ENCODE measurements around the gene SETD5. TPM values are rescaled to one million over a fixed set of nuclear protein-coding genes. Genes with fewer than 3 reads are reported as not detected.

SETD5 gene
- total RNA-seq, 1 donor from 2014 or later = 198 TPM

DNA sequence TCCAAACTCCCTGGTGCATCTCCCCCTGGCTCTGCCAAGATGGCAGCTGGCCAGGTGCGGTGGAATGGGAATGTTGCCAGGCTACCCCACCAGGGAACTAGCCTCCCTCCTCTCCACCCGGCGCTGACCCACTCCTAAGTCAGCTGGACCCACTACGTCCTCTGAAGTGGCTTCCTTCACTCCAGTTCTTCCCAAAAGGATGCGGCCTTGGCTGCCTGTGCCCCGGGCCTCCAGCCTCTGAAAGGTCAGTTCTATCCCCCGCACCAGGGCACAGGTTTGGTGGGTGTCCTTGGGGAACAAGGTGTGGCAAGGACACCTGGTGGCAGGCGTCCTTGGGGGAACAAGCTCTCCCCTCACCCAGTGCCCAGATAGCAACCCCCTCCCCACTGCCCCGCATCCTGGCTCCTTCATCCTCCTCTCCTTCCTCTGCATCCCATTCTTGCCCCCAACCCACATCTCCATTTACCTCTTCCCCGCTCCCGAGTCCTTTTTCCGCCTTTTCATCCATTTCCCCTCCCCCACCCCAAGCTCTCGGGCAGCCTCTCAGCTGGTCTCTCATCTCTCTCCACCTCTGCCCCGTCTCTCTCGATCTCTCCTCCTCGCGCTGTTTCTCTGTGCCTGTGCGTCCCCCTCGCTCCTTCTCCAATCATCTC lies 102.2 kb downstream of the SETD5 start:
- H3K27me3 Mint-ChIP-seq (ENCODE audit: low read depth) = peaks cover 36% of the 10 kb centered on the region
- H3K9me3 Mint-ChIP-seq = no peaks in the 10 kb centered on the region
- no peak for DNase-seq (ENCODE audit: low read depth, low spot score)
- TF ChIP-seq, protein P1, sequence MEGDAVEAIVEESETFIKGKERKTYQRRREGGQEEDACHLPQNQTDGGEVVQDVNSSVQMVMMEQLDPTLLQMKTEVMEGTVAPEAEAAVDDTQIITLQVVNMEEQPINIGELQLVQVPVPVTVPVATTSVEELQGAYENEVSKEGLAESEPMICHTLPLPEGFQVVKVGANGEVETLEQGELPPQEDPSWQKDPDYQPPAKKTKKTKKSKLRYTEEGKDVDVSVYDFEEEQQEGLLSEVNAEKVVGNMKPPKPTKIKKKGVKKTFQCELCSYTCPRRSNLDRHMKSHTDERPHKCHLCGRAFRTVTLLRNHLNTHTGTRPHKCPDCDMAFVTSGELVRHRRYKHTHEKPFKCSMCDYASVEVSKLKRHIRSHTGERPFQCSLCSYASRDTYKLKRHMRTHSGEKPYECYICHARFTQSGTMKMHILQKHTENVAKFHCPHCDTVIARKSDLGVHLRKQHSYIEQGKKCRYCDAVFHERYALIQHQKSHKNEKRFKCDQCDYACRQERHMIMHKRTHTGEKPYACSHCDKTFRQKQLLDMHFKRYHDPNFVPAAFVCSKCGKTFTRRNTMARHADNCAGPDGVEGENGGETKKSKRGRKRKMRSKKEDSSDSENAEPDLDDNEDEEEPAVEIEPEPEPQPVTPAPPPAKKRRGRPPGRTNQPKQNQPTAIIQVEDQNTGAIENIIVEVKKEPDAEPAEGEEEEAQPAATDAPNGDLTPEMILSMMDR (conservative IDR thresholded peaks at IDR 0.05) = no peak
- H3K36me3 Mint-ChIP-seq (ENCODE audit: low read depth) = peaks cover 4% of the 10 kb centered on the region
- peak overlapping the region; percentile 25 for H3K4me3 Mint-ChIP-seq
- no peak overlapping the region for H3K27ac Mint-ChIP-seq (ENCODE audit: unreplicated experiment)
- H3K4me1 Mint-ChIP-seq = peaks cover 14% of the 10 kb centered on the region

- no peaks in the 10 kb centered on the region for H3K9me3 Mint-ChIP-seq
Observed at GRCh38 chr3:9500108-9501050, 103.0 kb downstream of the SETD5 start.

DNA sequence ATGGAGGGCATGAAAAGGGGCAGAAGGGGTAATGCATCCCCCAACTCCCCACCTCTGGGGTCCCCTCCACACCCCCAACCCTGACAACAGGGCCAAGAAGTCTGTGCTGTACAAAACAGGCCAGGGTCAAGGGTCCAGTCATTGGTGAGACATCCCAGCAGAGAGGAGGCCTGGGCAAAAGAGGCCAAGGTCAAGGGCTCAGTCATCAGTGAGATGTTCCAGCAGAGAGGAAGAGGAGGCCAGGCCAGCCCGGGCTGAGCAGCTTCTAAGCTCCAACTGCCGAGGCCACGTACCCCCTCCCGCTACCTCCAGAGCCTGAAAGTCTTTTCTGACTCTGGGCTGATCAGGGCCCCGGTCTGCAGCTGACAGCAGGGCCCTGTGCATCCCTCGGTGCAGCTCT lies 103.8 kb downstream of the SETD5 start:
- Mint-ChIP-seq H3K9me3 (no peaks in the 10 kb centered on the region), H3K27me3 (ENCODE audit: low read depth) (peaks cover 42% of the 10 kb centered on the region), H3K4me3 (peak overlapping the region; percentile 19), H3K4me1 (peaks cover 10% of the 10 kb centered on the region), H3K36me3 (ENCODE audit: low read depth) (no peaks in the 10 kb centered on the region), H3K27ac (ENCODE audit: unreplicated experiment) (no peak overlapping the region)
- DNase-seq (ENCODE audit: low read depth, low spot score) = no peak
- TF ChIP-seq, protein P1 (conservative IDR thresholded peaks at IDR 0.05) = no peak

More at GRCh38 chr3:9500108-9501050, 103.0 kb downstream of the SETD5 start:
- H3K4me3 Mint-ChIP-seq = peak overlapping the region; percentile 25
- peaks cover 10% of the 10 kb centered on the region for H3K4me1 Mint-ChIP-seq
- TF ChIP-seq, protein P1 (conservative IDR thresholded peaks at IDR 0.05) = peak; percentile 78
- H3K36me3 Mint-ChIP-seq (ENCODE audit: low read depth) = no peaks in the 10 kb centered on the region
- no peak overlapping the region for H3K27ac Mint-ChIP-seq (ENCODE audit: unreplicated experiment)
- peak; percentile 84 for DNase-seq (ENCODE audit: low read depth, low spot score)
- peaks cover 39% of the 10 kb centered on the region for H3K27me3 Mint-ChIP-seq (ENCODE audit: low read depth)

DNA sequence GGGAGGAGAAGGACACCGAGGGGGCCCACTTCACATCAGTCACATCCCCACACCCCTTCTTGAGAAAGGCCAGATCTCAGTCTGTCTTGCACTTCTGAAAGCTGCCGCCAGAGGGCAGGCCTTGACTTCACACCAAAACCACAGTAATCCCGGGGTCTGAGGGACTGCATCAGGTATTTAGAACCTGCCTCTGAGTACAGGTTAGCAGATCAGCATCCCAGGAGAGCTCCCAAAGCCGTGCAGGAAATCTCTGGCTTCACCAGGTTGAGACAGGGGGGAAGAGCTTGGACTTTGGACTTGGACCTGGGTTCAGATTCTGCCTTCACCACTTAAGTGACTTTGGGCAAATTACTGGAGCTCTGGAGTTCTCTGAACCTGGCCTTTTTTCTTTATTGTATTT lies 105.9 kb downstream of the SETD5 start:
- Mint-ChIP-seq H3K27me3 (ENCODE audit: low read depth) (peaks cover 55% of the 10 kb centered on the region), H3K27ac (ENCODE audit: unreplicated experiment) (peak overlapping the region; percentile 28), H3K4me1 (peaks cover 5% of the 10 kb centered on the region), H3K4me3 (peak overlapping the region; percentile 41), H3K36me3 (ENCODE audit: low read depth) (no peaks in the 10 kb centered on the region), H3K9me3 (no peaks in the 10 kb centered on the region)
- TF ChIP-seq, protein P1 (conservative IDR thresholded peaks at IDR 0.05) = peak; percentile 86
- DNase-seq (ENCODE audit: low read depth, low spot score) = peak; percentile 88

DNA sequence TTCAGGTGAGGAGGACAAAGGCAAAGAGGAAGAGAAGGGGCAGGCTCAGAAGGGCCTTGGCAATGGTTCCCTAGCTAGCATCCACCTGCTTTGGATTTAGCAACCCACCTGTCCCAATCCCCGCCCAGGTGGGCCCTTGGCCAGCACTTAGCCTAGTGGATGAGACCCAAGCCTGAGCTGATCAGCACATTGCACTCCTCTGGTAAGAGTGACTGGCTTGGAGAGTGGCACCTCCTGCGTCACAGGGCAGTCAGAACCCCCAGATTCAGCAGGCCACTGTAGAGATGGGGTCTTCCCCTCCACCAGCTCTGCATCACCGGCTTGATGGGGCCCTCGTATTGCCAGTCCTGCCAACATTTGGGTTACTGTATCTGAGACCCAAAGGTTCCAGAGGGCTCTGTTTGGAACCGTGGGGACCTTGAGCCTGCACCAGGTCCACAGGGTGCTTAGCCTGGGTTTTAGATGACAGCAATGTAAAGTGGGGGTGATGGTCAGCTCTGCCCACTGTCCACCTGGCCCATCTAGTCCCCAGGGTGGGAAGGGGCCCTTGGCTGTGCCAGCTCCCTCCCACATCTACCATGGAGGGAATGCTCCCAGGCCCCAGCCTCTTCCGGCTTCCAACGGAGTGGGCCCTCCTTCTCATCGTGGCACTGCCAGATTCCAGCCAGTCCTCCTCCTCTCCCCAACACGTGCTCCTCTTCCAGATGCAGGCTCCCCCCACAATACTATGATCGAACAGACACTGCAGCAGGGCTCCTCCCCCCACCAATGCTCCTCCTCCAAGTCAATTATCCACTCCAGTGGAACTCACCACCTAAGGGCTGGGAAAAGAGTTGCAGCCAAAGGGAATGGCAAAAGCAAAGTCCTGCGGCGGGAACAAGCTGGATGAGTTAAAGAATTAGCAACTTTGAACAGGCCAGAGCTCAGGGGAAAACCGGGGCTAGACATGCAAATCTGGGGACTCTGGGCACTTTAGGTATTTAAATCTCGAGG lies 110.5 kb downstream of the SETD5 start:
- H3K27me3 Mint-ChIP-seq (ENCODE audit: low read depth) = peaks cover 44% of the 10 kb centered on the region
- no peaks in the 10 kb centered on the region for H3K4me1 Mint-ChIP-seq
- H3K36me3 Mint-ChIP-seq (ENCODE audit: low read depth) = no peaks in the 10 kb centered on the region
- TF ChIP-seq, protein P1 (conservative IDR thresholded peaks at IDR 0.05) = no peak
- H3K27ac Mint-ChIP-seq (ENCODE audit: unreplicated experiment) = no peak overlapping the region
- H3K4me3 Mint-ChIP-seq = no peak overlapping the region
- H3K9me3 Mint-ChIP-seq = no peaks in the 10 kb centered on the region
- no peak for DNase-seq (ENCODE audit: low read depth, low spot score)
